Measurements from ENCODE around the gene SPACA6.

The SPACA6 gene

DNA sequence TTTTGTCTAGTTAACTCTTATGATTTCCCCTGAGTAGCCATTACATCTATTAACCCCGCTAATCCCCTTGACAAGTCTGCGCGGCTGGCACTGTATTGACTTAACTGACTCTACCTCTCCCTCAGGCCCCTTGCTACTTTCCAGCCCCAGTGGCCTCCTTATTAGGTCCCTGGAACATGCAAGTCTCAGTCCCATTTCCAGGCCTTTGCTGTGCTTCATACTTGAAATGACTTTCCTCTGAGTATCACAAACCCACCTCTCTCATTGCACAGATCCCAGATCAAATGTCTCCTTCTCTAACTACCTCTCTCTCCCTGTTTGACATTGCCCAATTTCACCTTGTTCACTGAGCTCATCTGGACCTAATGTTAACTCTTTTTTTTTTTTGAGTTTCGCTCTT lies 13.2 kb downstream of the SPACA6 start:
- no peak for DNase-seq (ENCODE audit: low spot score)

GRCh38 chr19:51706885-51707284 lies 13.8 kb downstream of the SPACA6 start:
- DNase-seq (ENCODE audit: low spot score), result no peak

DNA sequence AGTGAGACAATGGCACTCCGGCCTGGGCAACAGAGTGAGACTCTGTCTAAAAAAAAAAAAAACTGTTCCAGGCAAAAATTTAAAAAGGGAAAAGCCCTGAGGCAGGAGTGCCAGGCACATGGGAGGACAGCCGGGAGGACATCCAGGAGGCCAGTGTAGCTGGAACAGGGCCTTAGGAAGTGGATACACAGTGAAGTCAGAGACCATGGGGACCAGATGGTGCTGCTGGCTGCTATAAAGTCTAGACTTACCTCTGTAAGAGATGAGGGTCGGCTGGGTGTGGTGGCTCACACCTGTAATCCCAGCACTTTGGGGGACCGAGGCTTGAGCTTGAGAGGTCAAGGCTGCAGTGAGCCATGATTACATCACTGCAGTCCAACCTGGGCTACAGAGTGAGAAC lies 15.7 kb downstream of the SPACA6 start:
- no peak for DNase-seq (ENCODE audit: low spot score)

DNA sequence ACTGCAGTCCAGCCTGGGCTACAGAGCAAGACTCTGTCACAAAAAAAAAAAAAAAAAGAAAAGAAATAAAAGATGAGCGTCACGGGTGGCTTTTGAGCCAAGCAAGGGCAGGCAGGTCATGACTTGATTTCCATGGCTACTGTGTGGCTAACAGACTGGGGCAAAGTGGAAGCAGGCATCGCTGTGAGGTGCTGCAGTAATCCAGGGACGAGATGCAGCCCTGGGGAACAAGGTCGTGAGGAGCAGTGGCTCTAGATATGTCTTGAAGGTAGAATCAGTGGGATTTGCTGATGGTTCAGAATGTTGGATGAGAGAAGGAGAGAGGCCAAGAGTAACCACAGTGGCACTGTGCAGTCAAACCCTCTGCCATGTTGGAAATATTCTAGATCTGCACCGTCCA lies 16.4 kb downstream of the SPACA6 start:
- no peak for DNase-seq (ENCODE audit: low spot score)

DNA sequence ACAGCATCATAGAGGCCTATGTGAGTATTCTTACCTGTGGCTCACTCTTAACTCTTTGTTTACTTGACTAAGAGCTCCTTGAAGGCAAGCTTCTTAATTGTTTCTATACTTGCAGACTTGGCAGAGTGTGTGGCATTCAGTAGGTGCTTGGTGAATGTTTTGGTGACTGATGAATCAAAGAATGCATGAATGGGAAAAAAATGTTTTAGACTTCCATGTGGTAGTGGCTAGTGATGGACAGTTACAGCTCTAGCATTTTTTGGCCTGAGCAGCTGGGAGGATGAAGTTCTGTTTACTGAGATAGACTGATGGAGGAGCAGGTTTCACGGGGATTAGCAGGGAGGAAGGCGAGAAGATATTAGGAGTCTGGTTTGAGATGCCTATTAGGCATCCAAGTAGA lies 17.0 kb downstream of the SPACA6 start:
- DNase-seq (ENCODE audit: low spot score), result no peak

GRCh38 chr19:51711702-51712101 lies 18.6 kb downstream of the SPACA6 start:
- DNase-seq (ENCODE audit: low spot score), result no peak

DNA sequence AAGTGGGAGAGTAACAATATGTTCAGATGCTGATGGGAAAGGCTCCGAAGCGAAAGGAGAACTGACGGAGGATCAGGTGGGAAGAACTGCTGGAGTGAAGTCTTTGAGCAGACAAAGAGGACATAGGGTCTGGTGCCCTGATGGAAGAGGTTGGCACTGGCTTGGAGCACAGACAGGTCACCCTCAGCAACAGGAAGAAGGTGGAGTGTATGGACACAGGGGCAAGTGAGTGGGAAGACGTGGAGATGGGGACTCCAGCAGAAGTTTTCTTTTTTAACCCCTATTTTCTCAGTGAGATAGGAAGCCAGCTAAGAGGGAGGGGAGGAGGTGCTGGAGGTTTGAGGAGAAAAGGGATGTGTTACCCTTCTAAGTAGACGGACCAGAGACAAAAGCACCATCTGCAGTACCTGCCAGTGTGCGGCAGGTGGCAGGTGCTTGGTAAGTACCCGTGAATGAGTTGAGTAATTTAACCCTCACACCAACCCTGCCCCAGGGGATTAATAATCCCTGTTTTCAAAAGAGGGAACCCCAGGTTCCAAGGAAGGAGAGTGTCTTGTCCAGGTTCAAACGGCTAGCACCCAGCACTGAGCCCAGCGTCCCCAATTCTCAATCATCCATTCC lies 19.4 kb downstream of the SPACA6 start:
- DNase-seq (ENCODE audit: low spot score), result peak; percentile 45

DNA sequence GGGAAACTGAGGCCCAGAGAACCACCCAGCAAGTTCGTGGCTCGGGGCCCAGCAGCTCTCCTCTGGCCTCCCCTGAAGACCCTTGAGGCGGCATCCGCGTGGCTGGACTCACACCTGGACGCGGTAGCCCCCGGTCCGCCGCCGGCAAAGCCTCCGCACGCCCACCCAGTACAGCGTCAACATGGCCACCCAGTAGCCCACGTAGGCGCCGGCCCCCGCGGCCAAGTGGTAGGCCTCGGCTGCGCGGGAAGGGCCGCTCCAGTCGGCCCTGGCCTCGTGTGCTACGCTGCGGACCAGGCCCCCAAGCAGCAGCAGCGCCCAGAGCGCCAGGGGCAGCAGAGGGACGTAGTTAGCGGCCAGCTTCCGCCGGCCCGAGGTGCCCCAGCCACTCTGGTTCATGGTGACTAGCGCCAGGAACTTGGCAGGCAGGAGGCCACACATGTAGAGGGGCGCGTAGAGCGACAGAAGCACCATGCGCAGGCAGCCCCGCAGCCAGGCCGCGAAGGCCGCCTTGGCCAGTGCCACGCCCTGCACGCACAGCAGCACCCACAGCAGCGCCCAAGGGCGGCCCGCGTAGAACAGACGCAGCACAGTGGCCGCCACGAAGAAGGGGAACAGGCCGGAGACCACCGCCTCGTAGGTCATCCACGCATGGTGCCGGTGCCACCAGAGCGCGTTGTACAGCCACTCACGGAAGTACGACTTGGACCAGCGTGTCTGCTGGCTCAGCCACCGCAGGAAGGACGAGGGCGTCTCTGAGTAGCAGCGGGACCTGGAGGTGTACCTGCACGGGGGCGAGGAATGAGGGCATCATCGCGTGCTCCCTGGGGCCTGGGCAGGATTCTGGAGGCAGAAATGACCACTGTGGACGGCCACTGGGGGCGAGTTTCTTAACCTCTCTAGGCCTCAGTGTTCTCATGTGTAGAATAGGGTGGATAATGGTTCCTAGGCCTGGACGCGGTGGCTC lies 20.5 kb downstream of the SPACA6 start:
- no peak for DNase-seq (ENCODE audit: low spot score)

GRCh38 chr19:51714848-51715247 lies 21.7 kb downstream of the SPACA6 start:
- DNase-seq (ENCODE audit: low spot score), result no peak

GRCh38 chr19:51715850-51716249 lies 22.7 kb downstream of the SPACA6 start:
- no peak for DNase-seq (ENCODE audit: low spot score)

GRCh38 chr19:51716925-51717324 lies 23.8 kb downstream of the SPACA6 start:
- no peak for DNase-seq (ENCODE audit: low spot score)

DNA sequence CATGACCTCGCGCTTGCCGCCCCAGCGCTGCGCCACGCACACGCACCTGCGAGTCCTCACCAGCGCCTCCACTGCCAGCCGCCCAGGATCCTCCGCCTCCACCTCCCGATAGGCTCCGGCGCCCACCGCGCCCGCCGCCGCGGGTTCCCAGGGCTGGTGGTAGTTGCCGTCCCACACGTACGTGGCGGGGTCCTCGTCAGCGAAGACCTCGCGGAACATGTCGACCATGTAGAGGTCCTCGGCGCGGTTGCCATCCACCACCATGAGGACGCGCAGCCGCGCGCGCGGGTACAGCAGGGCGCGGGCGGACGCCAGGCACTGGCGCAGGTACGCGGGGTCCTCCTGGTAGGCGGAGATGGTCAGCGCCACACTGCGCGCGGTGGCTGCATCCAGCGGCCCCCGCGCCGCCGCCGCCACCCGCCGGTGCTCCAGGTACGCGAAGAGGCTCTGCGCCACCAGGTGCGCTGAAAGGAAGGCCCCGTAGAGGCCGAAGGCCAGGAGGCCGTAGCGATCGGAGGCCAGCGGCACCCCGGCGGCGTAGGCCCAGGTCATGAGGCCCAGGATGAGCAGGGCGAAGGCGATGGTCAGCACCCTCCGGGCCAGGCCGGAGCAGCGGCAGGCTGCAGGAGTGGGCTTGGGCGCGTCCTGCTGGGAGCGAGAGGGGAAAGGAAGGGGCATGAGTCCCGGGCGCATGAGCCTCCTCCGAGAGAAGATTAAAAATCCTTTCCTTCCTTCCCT lies 26.3 kb downstream of the SPACA6 start:
- DNase-seq (ENCODE audit: low spot score), result no peak

DNA sequence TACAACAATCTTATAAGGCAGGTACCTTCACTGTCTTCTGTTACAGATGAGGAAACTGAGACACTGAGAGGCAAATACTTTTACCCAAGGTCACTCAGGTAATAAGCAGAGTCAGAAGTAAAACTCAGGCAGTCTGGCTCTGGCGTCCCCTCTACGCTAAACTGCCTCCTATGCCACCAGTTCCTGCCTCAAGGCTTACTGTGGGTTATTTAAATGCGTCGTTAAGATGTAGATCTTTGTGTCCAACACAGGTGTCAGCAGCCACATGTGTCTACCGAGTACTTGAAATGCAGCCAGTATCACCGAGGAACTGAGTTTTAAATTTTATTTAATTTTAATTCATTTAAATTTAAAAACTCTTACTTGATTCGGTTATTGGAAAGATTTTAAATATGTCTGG lies 28.8 kb downstream of the SPACA6 start:
- DNase-seq (ENCODE audit: low spot score), result no peak

DNA sequence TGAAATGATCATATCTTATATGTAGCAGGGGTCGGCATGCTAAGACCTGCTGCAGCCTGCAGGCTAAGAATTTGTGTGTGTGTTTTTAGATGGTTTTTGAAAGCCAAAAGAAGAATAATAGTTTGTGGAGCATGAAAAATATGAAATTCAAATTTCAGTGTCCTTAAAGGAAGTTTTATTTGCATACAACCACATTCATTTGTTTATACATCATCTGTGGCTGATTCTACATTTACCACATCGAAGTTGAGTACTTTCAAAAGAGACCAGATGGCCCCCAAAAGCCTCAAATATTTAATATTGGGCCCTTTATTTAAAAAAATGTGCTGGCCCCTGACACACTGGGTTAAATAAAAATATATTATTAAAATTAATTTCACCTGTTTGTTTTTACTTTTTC lies 29.4 kb downstream of the SPACA6 start:
- no peak for DNase-seq (ENCODE audit: low spot score)

GRCh38 chr19:51724543-51724942 lies 31.4 kb downstream of the SPACA6 start:
- no peak for DNase-seq (ENCODE audit: low spot score)

DNA sequence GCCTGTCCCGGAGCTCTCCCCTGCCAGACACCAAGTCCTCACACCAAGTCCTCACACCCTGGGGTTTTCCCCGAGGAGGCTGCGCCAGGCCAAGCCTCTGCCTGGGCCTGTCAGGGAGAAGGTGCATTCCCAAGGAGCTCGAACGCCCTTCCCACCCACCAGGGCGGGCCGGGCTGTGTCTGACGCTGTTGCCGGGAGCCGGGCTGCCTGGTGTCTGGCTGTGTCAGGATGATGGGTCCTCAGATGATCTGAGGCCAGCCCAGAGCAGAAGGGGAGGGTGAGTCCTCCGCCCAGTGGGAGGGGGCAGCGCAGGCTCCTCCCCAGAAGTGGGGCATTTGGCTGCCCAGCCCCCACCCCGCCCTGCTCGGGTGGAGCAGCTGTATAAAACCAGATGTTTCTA lies 32.9 kb downstream of the SPACA6 start:
- DNase-seq (ENCODE audit: low spot score), result no peak

- DNase-seq (ENCODE audit: low spot score), result no peak
Measured at GRCh38 chr19:51727349-51727880, 34.3 kb downstream of the SPACA6 start.

DNA sequence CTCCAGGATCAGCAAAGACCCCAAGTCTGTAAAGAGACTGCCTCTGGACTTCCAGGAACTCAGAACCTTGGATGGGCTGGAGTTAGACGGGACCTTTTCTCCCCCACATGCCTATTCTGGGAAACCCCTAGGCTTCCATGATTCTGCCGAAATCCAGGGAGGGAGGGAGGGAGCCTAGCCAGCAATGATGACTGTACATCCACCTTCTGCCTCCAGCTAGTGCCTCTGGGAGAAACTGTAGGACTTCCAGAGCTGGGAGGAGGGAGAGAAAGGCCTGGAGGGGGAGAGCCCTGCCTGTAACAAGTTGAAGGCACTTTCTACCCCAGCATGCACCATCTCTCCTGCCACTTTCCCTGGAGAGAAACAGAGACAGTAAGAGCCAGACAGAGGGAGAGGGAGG lies 36.7 kb downstream of the SPACA6 start:
- DNase-seq (ENCODE audit: low spot score), result no peak

DNA sequence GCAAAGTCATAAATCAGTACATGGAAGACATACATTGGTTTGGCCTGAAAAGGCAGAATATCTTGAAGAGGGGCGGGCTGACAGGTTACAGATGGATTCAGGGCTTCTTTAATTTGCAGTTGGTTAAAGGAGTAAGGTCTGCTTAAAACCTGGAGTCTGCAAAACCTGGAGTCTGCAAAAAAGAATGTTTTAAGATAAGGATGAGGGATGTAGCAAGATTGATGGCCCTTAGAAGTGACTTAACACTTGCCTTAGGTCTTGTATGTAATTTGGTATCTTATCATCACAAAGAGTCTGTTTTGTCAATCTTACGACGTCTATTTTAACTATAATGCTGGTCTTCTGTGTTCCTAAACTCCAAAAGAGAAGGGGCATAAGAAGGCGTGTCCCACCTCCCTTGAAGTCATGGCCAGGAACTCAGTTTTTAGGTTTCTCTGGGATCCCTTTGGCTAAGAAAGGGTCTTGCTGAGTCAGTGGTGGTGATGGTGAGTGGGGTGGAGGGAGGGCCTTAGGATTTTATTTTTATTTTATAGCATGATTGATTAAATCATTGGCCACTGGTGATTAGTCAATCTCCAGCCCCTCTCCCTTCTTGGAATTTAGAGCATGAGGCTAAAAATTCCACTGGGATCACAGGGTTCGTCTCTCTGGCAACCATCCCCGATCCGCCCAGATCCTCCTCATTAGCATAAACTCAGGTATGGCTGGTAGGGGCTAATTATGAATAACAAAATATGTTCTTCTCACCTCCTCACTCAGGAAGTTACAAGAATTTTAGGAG lies 40.8 kb downstream of the SPACA6 start:
- DNase-seq (ENCODE audit: low spot score), result no peak

- DNase-seq (ENCODE audit: low spot score), result no peak
Measured at GRCh38 chr19:51735759-51736449, 42.8 kb downstream of the SPACA6 start.

DNA sequence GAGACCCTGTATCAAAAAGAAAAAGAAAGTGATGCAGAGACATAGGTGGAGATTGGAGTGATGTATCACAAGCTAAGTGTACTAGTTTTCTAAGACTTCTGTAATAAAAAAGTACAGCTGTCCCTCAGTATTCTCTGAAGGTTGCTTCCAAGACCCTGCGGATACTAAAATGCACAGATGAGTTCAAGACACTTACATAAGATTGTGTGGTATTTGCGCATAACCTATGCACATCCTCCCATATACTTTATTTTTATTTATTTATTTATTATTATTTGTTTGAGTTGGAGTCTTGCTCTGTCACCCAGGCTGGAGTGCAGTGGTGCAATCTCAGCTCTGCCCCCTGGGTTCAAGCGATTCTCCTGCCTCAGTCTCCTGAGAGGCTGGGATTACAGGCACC lies 44.3 kb downstream of the SPACA6 start:
- no peak for DNase-seq (ENCODE audit: low spot score)
